Upper lobe of left lung (tissue), 6 donors: ENCODE measurements around the gene SAMD8. TPM values are rescaled to one million over a fixed set of nuclear protein-coding genes. Genes with fewer than 3 reads are reported as not detected.
A peak's percentile ranks its signal among the peaks of the same experiment; 100 is the strongest.
"Not testable (repeated sequence)": the region's sequence is repeated elsewhere in the genome, so short reads cannot be mapped to it uniquely, and the experiment has no call there.

Source experiments
- ATAC-seq, 2 donors: fragments of 200-7000 bp; cut with Tn5 transposase; one replicate each; pipeline ENCODE4 v1.9.1; 2022; ENCODE audit warnings: mild to moderate bottlenecking in 2 of 2, moderate library complexity in 2 of 2; ENCODE audit not compliant: low FRiP score in 2 of 2
- DNase-seq, 2 donors: peaks; one replicate each; pipeline ENCODE4 v3.0.0-alpha.2; 2019 to 2020
- H3K27ac ChIP-seq, 4 donors: fragments of 200-600 bp; sonication (generic); one replicate each; pipeline ENCODE4 v1.5.1; 2016 to 2019
- H3K27me3 ChIP-seq, 4 donors: fragments of 200-600 bp; sonication (generic); one replicate each; pipeline ENCODE4 v1.5.1; 2017 to 2019
- H3K36me3 ChIP-seq, 4 donors: fragments of 200-600 bp; sonication (generic); one replicate each; pipeline ENCODE4 v1.5.1; 2016 to 2019
- H3K4me1 ChIP-seq, 4 donors: fragments of 200-600 bp; sonication (generic); one replicate each; pipeline ENCODE4 v1.5.1; 2018 to 2019
- H3K4me3 ChIP-seq, 4 donors: fragments of 200-600 bp; sonication (generic); one replicate each; pipeline ENCODE4 v1.5.1; 2017 to 2019; ENCODE audit warnings: mild to moderate bottlenecking in 2 of 4, moderate library complexity in 1 of 4
- H3K9me3 ChIP-seq, 4 donors: fragments of 200-600 bp; sonication (generic); one replicate each; pipeline ENCODE4 v1.5.1; 2018 to 2019
- CTCF ChIP-seq, 6 experiments: fragments of 450-650 bp in 4 of 6; fragments of 200-600 bp in 2 of 6; sonication (generic) in 2 of 6; IDR thresholded peaks; one replicate each; pipeline ENCODE4 v1.5.1; 2016 to 2019; ENCODE audit warnings: antibody characterized with exemption in 6 of 6
- EP300 ChIP-seq, 4 donors: sonication (generic); formaldehyde crosslinking; IDR thresholded peaks; one replicate each; pipeline ENCODE4 v1.5.1; 2017; ENCODE audit warnings: antibody characterized with exemption in 4 of 4, control low read depth in 2 of 4
- POLR2A ChIP-seq, 4 donors: fragments of 450-650 bp; IDR thresholded peaks; one replicate each; pipeline ENCODE4 v1.5.1; 2016 to 2017; ENCODE audit warnings: antibody characterized with exemption in 4 of 4, mild to moderate bottlenecking in 2 of 4
- POLR2AphosphoS5 ChIP-seq, 2 donors: sonication (generic); formaldehyde crosslinking; IDR thresholded peaks; one replicate each; pipeline ENCODE4 v1.5.1; 2017; ENCODE audit warnings: antibody characterized with exemption in 2 of 2
- WGBS, 2 donors: methylation state at CpG; one replicate each; pipeline ENCODE4 v1.1.5; 2017 to 2018; 5-methylcytosine and 5-hydroxymethylcytosine counted together
- total RNA-seq, 6 donors: library from RNA; depleted of rRNA in 4 of 6; stranded (reverse); fragments of >200 nt in 4 of 6; gene quantifications; one replicate each; pipeline versions ENCODE4 v1.1.0 to v1.2.1, GENCODE V29; 2016 to 2021
- donor health status: DM: no; HTN: no; CAD: no; lungs with moderate emphysema.
- donor health status: DM: no; HTN: yes; CAD: no; lungs with severe emphysema.

Gene SAMD8
- total RNA-seq, 6 donors from 2014 or later: 8.4 to 36.2 (median 18.0) TPM

DNA sequence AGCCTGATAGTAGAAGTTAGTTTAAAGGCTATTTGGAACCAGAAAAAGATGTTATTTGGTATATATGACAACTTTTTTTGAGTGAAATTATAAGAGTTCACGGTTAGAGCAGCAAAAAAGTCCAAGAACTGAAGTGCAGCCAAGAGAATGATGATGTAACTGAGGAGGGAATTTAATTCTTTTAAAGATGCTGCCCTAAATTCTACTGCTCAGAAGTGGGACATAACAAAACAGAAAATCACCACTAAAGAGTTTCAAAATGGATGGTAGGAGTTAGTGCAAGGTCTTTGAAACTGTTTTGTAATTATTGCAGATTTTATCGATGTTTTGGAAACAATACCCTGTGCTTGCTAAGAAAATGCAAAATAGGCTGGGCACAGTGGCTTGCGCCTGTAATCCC lies 6.5 kb downstream of the SAMD8 start:
- no peak for DNase-seq
- Histone ChIP-seq H3K9me3 (no peaks in the 10 kb centered on the region), H3K4me1 (peaks cover 7 to 26% (median 19%) of the 10 kb centered on the region in 4 donors), H3K36me3 (no peaks in the 10 kb centered on the region), H3K27ac (no peak overlapping the region), H3K27me3 (no peaks in the 10 kb centered on the region), H3K4me3 (no peak overlapping the region)
- TF ChIP-seq POLR2A (IDR thresholded peaks at IDR 0.05): no peak
- no peak for TF ChIP-seq EP300 (IDR thresholded peaks at IDR 0.05)
- no peak for TF ChIP-seq POLR2AphosphoS5 (IDR thresholded peaks at IDR 0.05)
- no peak for TF ChIP-seq CTCF (IDR thresholded peaks at IDR 0.05)
- WGBS, 2 donors: 81 to 86% methylated on average over 3 of the region's 3 CpGs
- ATAC-seq: peak in 1 of 2 donors; percentile 58

GRCh38 chr10:75119444-75120066 lies 8.1 kb downstream of the SAMD8 start:
- H3K27ac ChIP-seq, H3K4me3 ChIP-seq, ATAC-seq, H3K27me3 ChIP-seq, H3K9me3 ChIP-seq, H3K36me3 ChIP-seq, DNase-seq: not testable (repeated sequence)
- WGBS, 2 donors: 91 to 94% methylated on average over 15 of the region's 15 CpGs
- H3K4me1 ChIP-seq: peaks cover 0 to 20% (median 17%) of the 10 kb centered on the region in 4 donors

DNA sequence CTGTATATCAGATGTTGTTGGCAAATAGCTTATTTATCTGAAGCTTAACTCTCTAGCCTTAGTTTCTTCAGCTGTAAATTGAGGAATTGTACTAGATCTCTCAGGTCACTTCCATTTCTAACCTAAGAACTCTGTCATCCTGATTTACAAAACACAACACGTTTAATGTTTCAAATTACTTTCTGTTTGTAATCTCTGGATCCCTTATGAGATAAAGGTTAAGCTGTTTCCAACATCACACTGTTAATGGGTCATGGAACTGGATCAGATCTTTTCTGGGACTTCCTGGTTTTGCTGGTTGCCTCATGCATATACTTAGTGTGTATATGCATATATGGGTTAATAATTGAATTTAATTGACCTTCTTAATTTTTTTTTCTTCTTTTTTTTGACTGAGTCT lies 9.9 kb downstream of the SAMD8 start:
- Histone ChIP-seq H3K4me3 (no peak overlapping the region), H3K27me3 (no peaks in the 10 kb centered on the region), H3K36me3 (peaks cover 0 to 13% (median 0%) of the 10 kb centered on the region in 4 donors), H3K4me1 (peaks cover 0 to 20% (median 16%) of the 10 kb centered on the region in 4 donors), H3K9me3 (no peaks in the 10 kb centered on the region), H3K27ac (peak overlapping the region in 1 of 4 donors; percentile 32)
- 40 to 42% methylated on average over 1 of the region's 1 CpG for WGBS, 2 donors
- no peak for ATAC-seq
- no peak for DNase-seq
- TF ChIP-seq EP300 (IDR thresholded peaks at IDR 0.05) (no peak), CTCF (IDR thresholded peaks at IDR 0.05) (no peak), POLR2A (IDR thresholded peaks at IDR 0.05) (no peak), POLR2AphosphoS5 (IDR thresholded peaks at IDR 0.05) (no peak)

- no peak for TF ChIP-seq POLR2A (IDR thresholded peaks at IDR 0.05)
- TF ChIP-seq POLR2AphosphoS5 (IDR thresholded peaks at IDR 0.05): no peak
- TF ChIP-seq EP300 (IDR thresholded peaks at IDR 0.05): no peak
- no peaks in the 10 kb centered on the region for H3K9me3 ChIP-seq
- peaks cover 3 to 18% (median 12%) of the 10 kb centered on the region in 4 donors for H3K4me1 ChIP-seq
- 91 to 95% methylated on average over 4 of the region's 4 CpGs for WGBS, 2 donors
- H3K4me3 ChIP-seq: no peak overlapping the region
- no peak for ATAC-seq
- peaks cover 0 to 16% (median 0%) of the 10 kb centered on the region in 4 donors for H3K36me3 ChIP-seq
- H3K27me3 ChIP-seq: no peaks in the 10 kb centered on the region
- DNase-seq: no peak
- H3K27ac ChIP-seq: no peak overlapping the region
Observed at GRCh38 chr10:75122505-75122904, 11.0 kb downstream of the SAMD8 start.

- H3K4me1 ChIP-seq: peaks cover 4 to 15% (median 12%) of the 10 kb centered on the region in 4 donors
- H3K9me3 ChIP-seq: no peaks in the 10 kb centered on the region
- no peak for DNase-seq
- ATAC-seq: no peak
- 88 to 92% methylated on average over 1 to 4 of the region's 4 CpGs for WGBS, 2 donors
- H3K36me3 ChIP-seq: peaks cover 0 to 16% (median 0%) of the 10 kb centered on the region in 4 donors
- TF ChIP-seq POLR2AphosphoS5 (IDR thresholded peaks at IDR 0.05): no peak
- TF ChIP-seq CTCF (IDR thresholded peaks at IDR 0.05): no peak
- TF ChIP-seq EP300 (IDR thresholded peaks at IDR 0.05): no peak
- no peak for TF ChIP-seq POLR2A (IDR thresholded peaks at IDR 0.05)
- H3K27me3 ChIP-seq: no peaks in the 10 kb centered on the region
- H3K27ac ChIP-seq: no peak overlapping the region
- H3K4me3 ChIP-seq: no peak overlapping the region
Observed at GRCh38 chr10:75123088-75123682, 11.7 kb downstream of the SAMD8 start.
